ACC112 (cell line): ENCODE results near the gene TREML4.

Source experiments
- H2AFZ ChIP-seq: fragments of 200-600 bp; sonication (generic); one replicate; pipeline ENCODE4 v1.6.0; 2017; ENCODE audit warnings: antibody characterized with exemption, low read length; ENCODE audit not compliant: unreplicated experiment
- H3K27ac ChIP-seq: fragments of 200-600 bp; sonication (generic); 2 replicates; pipeline ENCODE4 v1.5.1; 2014; ENCODE audit warnings: low read depth, mild to moderate bottlenecking, antibody characterized with exemption, low read length, moderate library complexity
- H3K27me3 ChIP-seq: fragments of 200-600 bp; sonication (generic); 2 replicates; pipeline ENCODE4 v1.6.1; 2014; ENCODE audit warnings: mild to moderate bottlenecking, antibody characterized with exemption, low read length, moderate library complexity, mixed read lengths; ENCODE audit not compliant: insufficient read depth
- H3K36me3 ChIP-seq: fragments of 200-600 bp; sonication (generic); 2 replicates; pipeline ENCODE4 v1.6.1; 2016; ENCODE audit warnings: mild to moderate bottlenecking, antibody characterized with exemption, low read length, moderate library complexity, mixed read lengths; ENCODE audit not compliant: insufficient read depth
- H3K4me1 ChIP-seq: fragments of 200-600 bp; sonication (generic); one replicate; pipeline ENCODE4 v1.6.1; 2016; ENCODE audit warnings: low read length, mixed read lengths; ENCODE audit not compliant: insufficient read depth, unreplicated experiment, control insufficient read depth
- H3K4me3 ChIP-seq: fragments of 200-600 bp; sonication (generic); 2 replicates; pipeline ENCODE4 v1.5.1; 2014; ENCODE audit warnings: mild to moderate bottlenecking, low read depth, low read length
- H3K79me2 ChIP-seq: fragments of 200-600 bp; sonication (generic); one replicate; pipeline ENCODE4 v1.6.0; 2016; ENCODE audit warnings: low read length; ENCODE audit not compliant: control insufficient read depth, unreplicated experiment, insufficient read depth

TREML4 gene

GRCh38 chr6:41191569-41191968, 36.6 kb upstream of the TREML4 start:
- Histone ChIP-seq H3K27ac (no peak overlapping the region), H3K4me1 (no peaks in the 10 kb centered on the region), H2AFZ (no peak overlapping the region)

GRCh38 chr6:41193171-41193734, 34.9 kb upstream of the TREML4 start:
- no peaks in the 10 kb centered on the region for H3K4me1 ChIP-seq
- no peaks in the 10 kb centered on the region for H3K79me2 ChIP-seq
- H2AFZ ChIP-seq = no peak overlapping the region
- H3K27ac ChIP-seq = no peak overlapping the region
- peaks cover 80% of the 10 kb centered on the region for H3K27me3 ChIP-seq
- no peaks in the 10 kb centered on the region for H3K36me3 ChIP-seq
- no peak overlapping the region for H3K4me3 ChIP-seq

More at GRCh38 chr6:41191569-41191968, 36.6 kb upstream of the TREML4 start:
- Histone ChIP-seq H3K4me3 (no peak overlapping the region), H3K36me3 (no peaks in the 10 kb centered on the region), H3K79me2 (no peaks in the 10 kb centered on the region), H3K27me3 (peaks cover 68% of the 10 kb centered on the region)

GRCh38 chr6:41193884-41194283, 34.3 kb upstream of the TREML4 start:
- Histone ChIP-seq H3K27me3 (peaks cover 76% of the 10 kb centered on the region), H3K36me3 (no peaks in the 10 kb centered on the region)

DNA sequence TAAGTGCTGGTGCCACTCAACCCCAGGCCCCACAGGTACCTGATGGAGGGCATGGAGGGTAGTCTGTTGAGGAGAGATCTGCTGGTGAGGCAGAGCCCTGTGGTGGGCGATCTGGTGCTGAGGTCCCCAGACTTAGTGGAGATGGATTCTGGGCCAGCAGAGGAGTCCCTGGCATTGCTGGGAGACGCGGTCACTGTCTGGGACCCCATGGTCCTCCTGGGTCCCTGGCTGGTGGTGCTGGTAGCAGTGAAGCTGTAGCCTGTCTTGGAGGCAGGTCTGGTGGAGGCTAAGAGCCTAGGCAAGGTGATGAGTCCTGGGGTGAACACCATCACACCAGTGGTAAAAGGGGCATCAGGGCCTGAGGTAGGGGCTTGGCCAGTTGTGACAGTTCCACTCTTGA, 33.8 kb upstream of the TREML4 start:
- Histone ChIP-seq H3K79me2 (no peaks in the 10 kb centered on the region), H3K27ac (no peak overlapping the region), H2AFZ (no peak overlapping the region), H3K36me3 (no peaks in the 10 kb centered on the region), H3K27me3 (peaks cover 75% of the 10 kb centered on the region), H3K4me1 (no peaks in the 10 kb centered on the region), H3K4me3 (no peak overlapping the region)

More at GRCh38 chr6:41193884-41194283, 34.3 kb upstream of the TREML4 start:
- H3K4me1 ChIP-seq = no peaks in the 10 kb centered on the region
- no peak overlapping the region for H2AFZ ChIP-seq
- H3K27ac ChIP-seq = no peak overlapping the region
- no peak overlapping the region for H3K4me3 ChIP-seq
- H3K79me2 ChIP-seq = no peaks in the 10 kb centered on the region

- H3K27ac ChIP-seq = no peak overlapping the region
- H3K4me3 ChIP-seq = no peak overlapping the region
- no peaks in the 10 kb centered on the region for H3K36me3 ChIP-seq
- H3K27me3 ChIP-seq = peaks cover 57% of the 10 kb centered on the region
- no peak overlapping the region for H2AFZ ChIP-seq
- H3K4me1 ChIP-seq = no peaks in the 10 kb centered on the region
- no peaks in the 10 kb centered on the region for H3K79me2 ChIP-seq
Observed at GRCh38 chr6:41197234-41197633, 30.9 kb upstream of the TREML4 start.

DNA sequence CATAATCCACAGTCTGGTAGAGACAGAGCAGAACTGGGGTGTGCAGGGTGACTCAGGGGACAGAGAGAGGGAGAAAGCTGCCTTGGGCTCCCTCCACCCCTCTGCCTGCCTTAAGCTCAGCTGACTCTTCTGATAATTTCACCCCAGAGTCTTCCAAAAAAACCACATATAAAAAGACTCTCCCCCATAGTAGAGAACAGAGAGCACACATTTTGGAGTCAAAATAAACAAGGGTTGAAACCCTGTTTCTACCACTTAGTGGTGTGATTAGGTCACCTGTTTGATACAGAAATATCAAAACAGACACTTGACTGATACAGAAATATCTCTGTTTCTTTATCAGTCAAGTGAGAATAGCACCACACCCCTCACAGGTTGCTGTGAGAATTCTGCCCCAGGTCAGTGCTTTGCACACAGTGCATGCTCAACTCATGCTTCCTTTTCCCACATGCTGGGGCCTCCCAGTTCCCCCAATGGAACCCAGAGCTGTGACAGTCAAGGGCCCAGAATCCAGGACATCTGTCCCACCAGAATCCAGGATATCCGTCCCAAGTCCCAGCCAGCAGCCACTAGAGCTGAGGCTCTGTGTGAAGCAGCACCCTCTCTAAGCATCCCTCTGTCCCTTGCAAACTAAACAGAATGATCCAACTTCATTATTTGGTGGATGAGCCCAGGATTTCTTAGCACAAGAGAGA, 28.4 kb upstream of the TREML4 start:
- Histone ChIP-seq H3K27me3 (peaks cover 48% of the 10 kb centered on the region), H3K27ac (no peak overlapping the region), H3K4me3 (no peak overlapping the region), H3K79me2 (no peaks in the 10 kb centered on the region), H3K4me1 (no peaks in the 10 kb centered on the region), H3K36me3 (no peaks in the 10 kb centered on the region), H2AFZ (no peak overlapping the region)

- H3K36me3 ChIP-seq = no peaks in the 10 kb centered on the region
- no peaks in the 10 kb centered on the region for H3K4me1 ChIP-seq
- H3K27me3 ChIP-seq = peaks cover 48% of the 10 kb centered on the region
- no peaks in the 10 kb centered on the region for H3K79me2 ChIP-seq
- no peak overlapping the region for H2AFZ ChIP-seq
- no peak overlapping the region for H3K27ac ChIP-seq
- no peak overlapping the region for H3K4me3 ChIP-seq
Observed at GRCh38 chr6:41200296-41200900, 27.8 kb upstream of the TREML4 start.

- no peak within 1 kb of the TSS for H3K4me3 ChIP-seq
- H3K27ac ChIP-seq = no peak within 1 kb of the TSS
- H3K27me3 ChIP-seq = peaks cover 48% of the 10 kb centered on the region
- H2AFZ ChIP-seq = no peak within 1 kb of the TSS
- H3K4me1 ChIP-seq = no peaks in the 10 kb centered on the region
- H3K79me2 ChIP-seq = no peaks in the 10 kb centered on the region
- H3K36me3 ChIP-seq = no peaks in the 10 kb centered on the region
Observed at GRCh38 chr6:41200901-41201763, 27.0 kb upstream of the TREML4 start, which contains the start of gene TREML2. TSS of gene TREML2 (minus strand) at chr6:41201149. CDS start at chr6:41201008, 141 bp downstream.

GRCh38 chr6:41201764-41202173, 26.4 kb upstream of the TREML4 start:
- H3K27ac ChIP-seq = no peak overlapping the region
- H3K4me3 ChIP-seq = no peak overlapping the region
- H2AFZ ChIP-seq = no peak overlapping the region
- H3K27me3 ChIP-seq = peaks cover 44% of the 10 kb centered on the region
- no peaks in the 10 kb centered on the region for H3K79me2 ChIP-seq
- no peaks in the 10 kb centered on the region for H3K36me3 ChIP-seq
- no peaks in the 10 kb centered on the region for H3K4me1 ChIP-seq

- Histone ChIP-seq H2AFZ (no peak overlapping the region), H3K36me3 (no peaks in the 10 kb centered on the region), H3K4me1 (no peaks in the 10 kb centered on the region), H3K4me3 (no peak overlapping the region), H3K79me2 (no peaks in the 10 kb centered on the region), H3K27ac (no peak overlapping the region), H3K27me3 (peaks cover 32% of the 10 kb centered on the region)
Observed at GRCh38 chr6:41204156-41204555, 24.0 kb upstream of the TREML4 start.
